ENCODE measurements around the gene ZHX3.

The ZHX3 gene

DNA sequence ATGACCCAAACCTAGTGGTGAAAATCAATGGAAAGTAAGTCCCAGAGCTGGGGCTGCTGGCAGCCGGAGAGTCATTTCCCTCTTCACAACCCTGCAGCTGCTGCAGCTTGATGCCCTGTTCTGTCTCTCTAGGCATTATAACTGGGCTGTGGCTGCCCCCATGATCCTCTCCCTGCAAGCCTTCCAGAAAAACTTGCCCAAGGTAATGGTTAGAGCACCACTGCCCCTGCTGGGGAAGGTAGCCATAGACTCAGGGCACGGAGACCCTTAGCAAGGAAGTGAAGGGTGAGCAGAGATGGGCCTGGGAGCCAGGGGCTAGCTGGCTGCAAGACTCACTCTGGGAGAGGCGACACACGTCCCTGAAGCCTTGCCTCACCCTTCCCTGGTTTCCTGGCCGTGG lies 35.1 kb upstream of the ZHX3 start:
- no peak for DNase-seq

DNA sequence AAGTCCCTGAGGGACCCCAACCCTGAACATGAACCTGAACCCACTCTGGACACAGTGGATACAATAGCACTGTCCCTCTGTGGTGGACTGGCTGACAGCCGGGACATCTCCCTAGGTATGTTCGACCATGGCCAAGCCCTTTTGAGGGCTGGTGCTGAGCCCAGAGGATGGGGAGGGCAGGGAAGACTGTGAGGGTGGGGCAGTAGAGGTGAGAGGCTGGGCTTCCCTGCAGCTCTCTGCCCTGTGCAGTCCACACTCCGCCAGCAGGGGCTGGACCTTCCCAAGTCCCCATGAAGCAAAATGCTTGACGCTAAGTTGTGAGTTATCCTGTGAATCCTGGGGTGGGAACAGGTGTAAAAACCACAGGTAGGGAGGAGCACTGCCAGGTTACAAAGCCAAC lies 34.6 kb upstream of the ZHX3 start:
- DNase-seq, result no peak

DNA sequence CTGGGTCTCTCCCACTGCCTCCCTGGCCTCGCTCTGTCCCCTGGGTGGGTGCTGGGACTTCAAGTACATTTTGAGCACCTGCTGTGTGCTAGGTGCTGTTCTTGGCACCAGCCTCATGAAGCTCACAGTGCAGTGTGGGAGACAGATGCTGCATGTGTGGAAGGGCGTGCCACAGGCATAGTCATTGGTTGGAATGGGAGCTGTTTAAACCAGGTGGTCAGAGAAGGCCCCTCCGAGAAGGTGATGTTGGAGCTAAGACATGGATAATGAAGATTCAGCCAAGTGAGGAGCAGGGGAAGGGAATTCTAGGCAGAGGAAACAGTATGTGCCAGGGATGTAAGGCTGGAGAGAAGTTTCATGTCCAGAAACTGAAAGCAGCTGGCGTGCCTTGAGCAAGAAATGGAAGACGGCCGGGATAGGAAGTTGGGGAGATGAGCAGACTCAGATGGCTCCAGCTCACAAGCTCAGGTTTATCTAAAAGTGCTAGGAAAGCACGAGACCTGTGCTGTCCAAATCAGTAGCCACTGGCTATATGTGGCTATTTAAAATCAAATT lies 33.0 kb upstream of the ZHX3 start:
- DNase-seq, result no peak

DNA sequence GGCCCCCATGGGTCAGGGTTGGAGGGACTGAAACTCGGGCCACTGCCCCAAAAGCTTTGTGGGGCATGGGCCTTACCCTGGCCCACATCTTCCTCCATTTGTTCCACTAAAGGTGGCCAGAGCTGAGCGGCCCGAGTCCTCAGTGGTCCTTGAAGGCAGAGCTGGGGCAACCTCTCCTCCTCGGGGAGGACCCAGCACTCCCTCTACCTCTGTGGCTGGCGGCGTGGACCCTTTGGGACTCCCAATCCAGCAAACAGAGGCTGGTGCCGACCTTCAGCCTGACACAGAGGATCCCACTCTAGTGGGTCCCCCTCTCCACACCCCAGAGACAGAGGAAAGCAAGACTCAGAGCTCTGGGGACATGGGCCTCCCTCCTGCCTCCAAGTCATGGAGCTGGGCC lies 32.4 kb upstream of the ZHX3 start:
- no peak for DNase-seq

DNA sequence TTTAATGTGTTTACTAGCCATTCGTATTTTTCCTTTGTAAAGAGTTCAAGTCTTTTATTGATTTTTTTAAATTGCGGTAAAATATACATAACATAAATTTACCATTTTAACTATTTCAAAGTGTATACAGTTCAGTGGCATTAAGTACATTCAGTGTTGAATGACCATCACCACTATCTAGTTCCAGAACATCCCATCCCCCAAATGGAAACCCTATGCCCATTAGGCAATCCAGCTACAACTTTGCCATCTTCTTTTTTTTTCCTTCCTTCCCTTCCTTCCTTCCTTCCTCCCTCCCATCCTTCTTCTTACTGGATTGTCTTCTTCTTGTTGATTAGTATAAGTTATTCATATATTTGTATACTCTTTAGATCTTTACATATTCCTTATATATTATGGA lies 31.7 kb upstream of the ZHX3 start:
- no peak for DNase-seq

DNA sequence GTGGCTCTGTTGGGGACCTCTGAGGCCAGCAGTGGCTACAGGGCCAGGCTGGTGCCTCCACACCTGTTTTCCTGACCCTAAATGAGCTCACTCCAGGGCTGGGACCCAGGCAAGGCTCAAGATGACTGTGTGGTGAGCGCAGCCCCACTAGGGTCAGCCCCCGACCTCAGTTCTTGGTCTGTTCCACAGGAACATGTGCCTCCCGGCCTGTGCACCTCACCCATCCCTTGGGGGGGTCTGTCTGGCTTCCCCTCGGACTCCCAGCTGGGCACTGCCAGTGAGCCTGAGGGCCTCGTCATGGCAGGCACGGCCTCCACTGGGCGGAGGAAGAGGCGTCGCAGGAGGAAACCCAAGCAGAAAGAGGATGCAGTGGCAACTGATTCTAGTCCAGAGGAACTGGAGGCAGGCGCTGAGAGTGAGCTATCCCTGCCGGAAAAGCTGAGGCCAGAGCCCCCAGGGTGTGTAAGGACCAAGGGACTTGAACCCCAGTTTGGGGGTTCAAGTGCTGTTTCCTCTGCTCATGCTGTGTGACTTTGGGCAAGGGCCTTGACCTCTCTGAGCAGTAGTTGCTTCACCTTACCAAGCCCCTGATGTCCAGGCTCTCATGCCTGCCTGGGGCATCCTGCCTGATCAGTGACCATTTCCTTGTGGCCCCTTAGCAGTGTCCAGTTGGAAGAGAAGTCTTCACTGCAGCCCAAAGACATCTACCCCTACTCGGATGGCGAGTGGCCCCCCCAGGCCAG lies 31.1 kb upstream of the ZHX3 start:
- DNase-seq, result no peak

DNA sequence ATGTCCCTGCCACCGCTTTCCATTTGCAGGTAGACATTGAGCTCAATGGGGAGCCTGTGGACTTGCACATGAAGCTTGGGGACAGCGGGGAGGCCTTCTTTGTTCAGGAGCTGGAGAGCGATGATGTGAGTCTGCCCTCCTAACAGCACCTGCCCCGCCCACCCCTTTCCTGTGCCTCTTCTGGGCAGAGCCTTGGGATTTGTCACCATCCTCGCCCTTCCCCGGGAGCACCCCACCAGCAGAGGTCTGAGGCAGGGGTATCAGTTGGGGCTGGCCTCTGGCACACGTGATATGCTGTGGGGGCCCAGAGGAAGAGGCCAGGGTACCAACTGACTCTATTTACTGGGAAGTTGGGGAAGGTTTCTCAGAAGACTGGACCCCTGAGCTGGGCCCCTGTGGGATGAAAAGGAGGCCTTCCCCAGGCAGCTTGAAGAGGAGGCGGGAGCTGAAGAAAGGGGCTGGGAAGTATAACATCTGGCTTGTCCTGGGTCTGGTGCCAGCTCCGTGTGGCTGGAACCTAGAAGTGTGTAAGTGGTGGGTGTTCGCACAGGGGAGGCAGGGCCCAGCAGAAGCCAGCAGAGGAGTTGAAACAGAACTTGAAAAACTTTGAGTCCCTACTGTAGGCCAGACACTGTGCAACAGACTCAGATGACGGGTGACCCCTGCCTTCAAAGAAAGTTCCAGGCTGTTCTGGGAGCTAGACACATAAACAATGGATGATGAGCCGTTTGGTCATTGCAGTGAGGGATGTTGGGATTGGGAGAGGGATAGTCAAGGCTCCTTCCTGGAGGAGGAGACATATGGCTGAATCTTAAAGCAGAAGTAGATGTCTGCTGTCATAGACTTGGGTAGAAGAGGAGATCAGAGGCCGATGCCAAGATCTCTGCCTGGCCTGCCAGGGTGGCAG lies 30.2 kb upstream of the ZHX3 start:
- DNase-seq, result no peak

DNA sequence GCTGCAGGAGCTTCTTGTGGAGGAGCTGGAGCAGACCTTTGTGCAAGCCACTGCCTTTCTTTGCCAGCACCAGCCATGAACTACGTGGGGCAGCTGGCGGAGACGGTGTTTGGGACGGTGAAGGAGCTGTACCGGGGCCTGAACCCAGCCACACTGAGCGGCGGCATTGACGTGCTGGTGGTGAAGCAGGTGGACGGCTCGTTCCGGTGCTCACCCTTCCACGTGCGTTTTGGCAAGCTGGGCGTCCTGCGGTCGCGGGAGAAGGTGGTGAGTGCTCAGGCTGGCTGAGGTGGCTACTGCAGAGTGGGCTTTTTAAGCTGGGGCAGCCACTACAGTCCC lies 28.2 kb upstream of the ZHX3 start:
- DNase-seq, result no peak

DNA sequence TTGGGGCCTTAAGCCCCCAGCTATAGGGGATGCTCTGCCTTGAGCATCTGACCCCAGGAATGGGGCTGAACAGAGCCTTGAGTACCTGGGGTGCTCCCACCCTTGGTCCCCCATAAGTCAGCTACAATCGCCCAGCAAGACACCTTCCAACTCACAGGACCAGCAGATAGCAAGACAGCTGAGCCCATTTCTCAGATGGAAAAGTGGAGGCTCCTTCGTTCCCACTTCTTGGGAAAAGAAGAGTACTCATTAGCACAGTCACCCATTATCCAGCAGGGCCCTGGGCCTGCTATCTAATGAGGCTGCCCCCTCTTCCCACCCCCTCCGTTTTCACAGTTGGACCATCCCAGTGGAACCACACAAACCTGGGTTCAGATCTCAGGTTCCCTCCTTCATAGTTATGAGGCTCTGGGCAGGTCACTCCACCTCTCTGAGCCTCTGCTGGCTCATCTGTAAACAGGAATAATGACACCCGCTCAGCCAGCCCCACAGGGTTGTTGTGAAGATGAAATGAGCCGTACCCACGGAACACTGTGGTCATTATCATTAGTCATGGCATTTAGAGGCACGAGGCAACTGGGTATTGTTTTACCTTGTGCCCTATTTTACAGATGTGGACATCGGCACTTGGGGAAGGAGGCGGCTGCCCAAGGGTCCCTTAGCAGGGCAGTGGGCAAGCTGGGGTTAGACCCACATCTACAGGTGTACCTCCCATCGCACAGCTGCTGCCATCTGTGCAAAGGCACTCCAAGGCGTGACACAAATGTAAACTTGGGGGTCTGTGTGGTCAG lies 27.6 kb upstream of the ZHX3 start:
- no peak for DNase-seq

DNA sequence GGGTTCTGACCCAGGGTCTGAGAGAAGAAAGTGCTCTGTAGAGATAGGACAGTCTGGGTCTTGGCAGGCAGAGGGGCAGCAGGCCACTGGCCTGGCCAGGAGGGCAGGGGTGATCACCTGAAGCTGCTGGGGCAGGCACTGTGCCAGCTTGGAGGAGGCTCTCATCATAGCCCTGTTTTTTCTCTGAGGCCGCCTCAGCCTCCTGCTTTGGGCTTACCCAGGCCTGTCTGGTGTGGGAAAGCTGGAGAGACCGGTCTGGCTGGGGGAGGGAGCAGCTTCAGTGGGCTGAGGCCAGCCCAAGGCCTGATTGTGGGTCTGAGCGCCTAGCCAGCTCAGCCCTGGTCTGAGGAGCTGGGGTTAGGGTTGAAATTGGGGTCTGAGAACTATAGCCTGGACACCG lies 26.9 kb upstream of the ZHX3 start:
- DNase-seq, result no peak

DNA sequence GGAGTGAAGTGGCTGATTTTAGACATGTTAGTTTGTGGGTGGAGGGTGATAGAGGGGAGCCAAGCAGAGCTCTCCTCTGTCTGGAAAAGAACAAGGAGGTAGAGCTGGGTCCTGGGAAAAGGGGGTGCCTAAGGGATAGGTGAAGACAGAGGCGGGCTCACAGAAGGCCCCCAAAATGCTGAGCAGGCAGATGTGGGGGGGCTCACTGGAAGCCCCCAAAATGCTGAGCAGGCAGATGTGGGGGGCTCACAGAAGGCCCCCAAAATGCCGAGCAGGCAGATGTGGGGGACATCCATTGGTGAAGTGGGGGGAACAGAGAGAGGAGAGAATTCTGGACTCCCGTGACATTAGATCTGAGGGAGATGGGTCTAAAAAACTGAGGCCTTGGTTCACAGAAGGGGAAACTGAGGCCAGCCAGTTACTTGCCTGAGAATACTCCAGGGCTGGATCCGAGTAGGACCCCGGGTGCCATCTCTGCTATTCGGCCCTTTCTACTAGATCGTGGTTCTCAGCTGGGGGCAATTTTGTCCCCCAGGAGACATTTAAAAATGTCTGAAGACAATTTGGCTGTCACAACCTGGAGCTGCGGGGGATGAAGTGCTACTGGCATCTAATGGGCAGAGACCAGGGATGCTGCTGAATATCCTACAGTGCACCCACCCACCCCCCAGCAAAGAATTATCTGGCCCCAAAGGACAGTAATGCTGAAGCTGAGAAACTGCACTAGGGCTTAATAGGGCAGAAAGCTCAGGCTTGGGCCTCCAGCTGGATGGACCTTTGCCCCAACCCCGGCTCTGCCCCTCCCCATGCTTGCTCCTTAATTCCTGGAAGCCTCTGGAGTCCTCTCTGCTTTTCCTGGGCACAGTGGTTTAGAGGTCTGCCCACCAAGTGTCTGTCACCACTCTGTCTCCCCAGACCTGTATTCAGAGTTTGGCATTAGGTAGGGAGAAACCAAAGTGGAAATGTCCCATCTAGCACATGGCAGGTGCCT lies 25.2 kb upstream of the ZHX3 start:
- DNase-seq, result no peak

DNA sequence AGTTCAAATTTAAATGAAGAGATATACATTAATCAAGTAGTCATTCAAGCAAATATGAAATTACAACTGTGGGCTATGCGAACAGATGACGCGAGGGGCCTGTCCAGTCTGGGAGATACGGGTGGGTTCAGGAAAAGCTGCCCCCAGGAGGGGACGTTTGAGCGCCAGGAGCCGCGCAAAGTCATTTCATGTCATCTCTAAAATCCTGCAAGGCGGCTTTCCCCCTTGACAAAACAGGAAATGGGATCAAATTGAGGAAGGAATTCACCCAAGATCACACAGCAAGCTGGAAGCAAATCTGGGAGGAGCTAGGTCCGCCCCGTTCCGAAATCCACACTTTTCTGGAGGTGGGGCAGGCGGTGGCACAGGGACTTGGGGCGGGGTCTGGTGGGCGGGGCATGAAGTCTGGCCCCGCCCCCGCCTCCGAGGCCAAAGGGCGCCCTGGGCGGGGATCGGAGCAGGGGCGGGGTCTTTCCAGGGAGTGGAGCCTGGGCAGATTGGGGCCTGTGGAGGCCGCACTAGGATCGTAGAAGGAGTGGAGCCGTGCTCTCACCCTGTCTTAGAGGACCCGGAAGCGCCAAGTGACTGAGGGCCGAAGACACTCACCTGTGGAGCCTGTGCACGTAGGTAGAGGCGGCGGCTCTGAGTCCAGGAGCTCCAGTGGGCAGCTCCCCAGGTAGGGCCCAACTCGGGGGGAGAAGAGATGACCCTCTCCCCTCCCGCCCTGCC lies 23.0 kb upstream of the ZHX3 start, which contains the start of gene LPIN3:
TSS of gene LPIN3 (plus strand) at position 495 of the 729 bp plus-strand sequence. CDS start 4,983 bp downstream, outside the sequence.
- peak; percentile 50 for DNase-seq

DNA sequence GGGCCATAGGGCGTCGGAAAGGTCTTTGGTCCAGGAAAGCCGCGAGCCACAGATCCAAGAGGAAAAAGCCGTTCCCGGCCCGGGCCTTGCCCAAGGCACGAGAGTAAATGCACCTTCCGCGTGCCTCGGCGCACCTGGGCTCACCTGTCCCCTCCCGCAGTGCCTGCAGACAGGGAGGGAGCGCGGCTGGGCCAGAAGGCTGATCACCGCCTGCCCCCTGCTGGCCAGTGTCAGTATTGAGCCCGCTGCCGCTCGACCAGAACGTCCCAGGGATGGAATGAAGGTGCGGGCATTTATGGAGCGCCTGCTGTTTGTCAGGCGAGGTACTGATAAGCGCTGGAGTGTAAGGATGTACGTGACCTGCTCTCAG lies 22.4 kb upstream of the ZHX3 start:
- peak; percentile 77 for DNase-seq

DNA sequence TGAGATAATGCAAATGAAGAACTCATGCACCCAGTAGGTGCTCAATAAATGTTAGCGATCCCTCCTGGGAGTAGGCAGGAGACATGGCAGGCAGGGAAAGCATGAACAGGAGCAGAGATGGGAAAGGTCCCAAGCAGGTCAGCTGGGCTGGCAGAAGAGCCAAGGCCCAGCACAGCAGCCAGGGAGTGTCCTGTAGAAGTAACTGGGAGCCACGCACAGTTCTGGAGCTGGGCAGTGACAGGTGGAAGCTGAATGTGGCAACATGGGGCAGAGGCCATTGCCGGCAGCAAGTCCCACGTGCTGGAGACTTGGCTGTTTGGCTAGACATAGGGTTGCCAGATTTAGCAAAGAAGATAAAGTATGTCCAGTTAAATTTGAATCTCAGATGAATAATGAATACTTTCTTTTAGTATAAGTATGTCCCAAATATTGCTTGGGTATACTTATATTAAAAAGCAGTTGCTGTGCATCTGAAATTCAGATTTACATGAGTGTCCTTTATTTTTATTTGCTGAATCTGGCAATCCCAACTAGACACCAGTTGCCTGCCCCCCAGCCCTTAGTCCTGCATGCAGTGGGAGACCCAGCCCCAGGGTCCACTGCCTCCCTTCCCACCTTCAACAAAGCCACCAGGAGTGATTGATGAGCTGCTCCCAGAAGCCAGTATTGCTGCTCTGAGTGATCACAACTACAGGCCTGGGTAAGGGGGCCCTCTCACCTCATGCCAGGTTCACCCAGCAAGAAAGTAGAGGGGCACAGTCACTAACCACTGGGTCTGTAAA lies 19.4 kb upstream of the ZHX3 start:
- DNase-seq, result no peak

DNA sequence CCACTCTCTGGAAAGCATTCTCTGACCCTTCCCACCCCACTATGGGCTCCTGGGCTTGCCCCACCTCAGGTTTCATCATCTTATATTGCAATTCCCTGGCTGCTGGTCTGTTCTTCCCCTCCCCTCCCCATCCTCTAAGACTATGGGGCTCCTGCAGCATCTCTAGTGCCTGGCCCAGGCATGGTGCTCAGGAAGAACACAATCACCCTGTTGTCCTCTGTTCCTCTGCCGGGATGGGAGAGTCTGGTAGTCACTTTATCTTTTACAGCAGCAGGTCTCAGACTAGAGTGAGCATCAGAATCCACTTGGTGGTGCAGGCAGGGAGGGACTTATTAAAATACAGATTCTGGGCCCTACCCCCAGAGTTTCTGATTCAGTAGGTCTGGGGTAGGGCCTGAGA lies 18.1 kb upstream of the ZHX3 start:
- no peak for DNase-seq

DNA sequence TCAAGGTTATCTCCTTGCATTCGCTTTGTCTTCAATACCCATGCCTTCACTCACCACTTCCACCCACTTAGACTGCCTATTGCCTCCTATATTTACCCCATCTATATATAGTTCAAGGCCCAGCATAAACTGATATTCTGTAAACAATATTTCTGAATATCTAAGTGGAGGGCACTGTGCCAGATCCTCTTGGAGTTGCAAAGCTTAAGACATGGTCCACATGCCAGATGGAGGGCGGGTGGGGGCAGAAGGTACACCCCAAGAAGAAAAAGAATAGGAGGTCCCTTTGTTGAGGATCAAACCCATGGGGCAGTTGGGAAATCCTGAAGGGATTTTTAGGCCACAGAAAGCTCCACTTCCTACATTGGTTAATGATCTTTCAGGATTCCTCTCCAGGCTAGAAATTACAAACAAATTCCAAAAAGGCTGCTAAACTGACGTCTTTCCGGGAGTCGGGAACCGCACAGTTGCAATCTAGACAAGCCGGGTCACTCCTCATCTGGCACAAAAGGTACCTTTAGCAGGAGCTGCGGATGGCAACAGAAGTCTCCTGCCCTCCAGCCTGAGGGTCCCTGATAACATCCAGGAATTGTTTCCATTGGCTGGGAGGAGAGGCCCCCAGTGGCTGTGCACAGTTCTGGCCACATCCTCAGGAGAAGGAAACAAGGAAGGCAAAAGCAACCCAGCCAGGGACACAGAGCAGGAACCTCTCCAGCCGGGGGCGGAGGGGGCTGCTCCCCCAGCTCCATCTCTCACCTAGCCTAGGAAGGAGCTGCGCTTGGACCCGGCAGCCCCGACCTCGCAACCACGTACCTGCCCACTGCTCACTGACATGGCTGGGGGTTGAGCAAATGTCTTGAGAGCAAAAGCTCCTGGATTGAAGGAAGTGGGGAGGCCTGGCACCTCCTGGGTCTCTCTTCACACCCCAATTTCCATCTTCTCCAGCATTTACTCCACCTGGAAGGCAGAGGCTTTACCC lies 17.2 kb upstream of the ZHX3 start:
- DNase-seq, result no peak

DNA sequence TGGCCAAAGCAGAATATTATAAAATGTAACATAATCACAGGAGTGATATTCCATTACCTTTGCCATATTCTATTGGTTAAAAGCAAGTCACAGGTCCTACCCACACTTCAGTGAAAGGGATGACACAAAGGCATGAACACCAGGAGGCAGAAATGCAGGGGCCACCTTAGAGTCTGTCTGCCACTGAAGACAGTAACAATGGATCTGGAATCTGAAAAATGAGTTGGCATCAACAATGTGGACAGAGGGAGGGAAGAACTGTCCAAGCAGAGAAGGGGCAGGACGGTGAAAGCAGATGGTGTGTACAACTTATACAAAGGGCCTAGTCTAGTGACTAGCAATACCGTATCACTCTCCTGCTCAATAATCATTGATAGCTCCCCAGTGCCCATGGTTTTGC lies 16.5 kb upstream of the ZHX3 start:
- no peak for DNase-seq

DNA sequence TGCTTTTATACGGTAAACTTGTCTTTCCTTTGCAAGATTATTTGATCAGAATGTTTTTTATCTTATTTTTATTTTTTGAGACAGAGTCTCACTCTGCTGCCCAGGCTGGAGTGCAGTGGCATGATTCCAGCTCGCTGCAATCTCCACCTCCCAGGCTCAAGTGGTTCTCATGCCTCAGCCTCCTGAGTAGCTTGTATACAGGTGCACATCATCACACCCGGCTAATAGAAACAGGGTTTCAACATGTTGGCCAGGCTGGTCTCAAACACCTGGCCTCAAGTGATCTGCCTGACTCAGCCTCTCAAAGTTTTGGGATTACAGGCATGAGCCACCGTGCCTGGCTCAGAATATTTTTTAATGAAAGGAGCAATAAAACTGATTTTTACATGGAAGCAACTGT lies 14.2 kb upstream of the ZHX3 start:
- no peak for DNase-seq

DNA sequence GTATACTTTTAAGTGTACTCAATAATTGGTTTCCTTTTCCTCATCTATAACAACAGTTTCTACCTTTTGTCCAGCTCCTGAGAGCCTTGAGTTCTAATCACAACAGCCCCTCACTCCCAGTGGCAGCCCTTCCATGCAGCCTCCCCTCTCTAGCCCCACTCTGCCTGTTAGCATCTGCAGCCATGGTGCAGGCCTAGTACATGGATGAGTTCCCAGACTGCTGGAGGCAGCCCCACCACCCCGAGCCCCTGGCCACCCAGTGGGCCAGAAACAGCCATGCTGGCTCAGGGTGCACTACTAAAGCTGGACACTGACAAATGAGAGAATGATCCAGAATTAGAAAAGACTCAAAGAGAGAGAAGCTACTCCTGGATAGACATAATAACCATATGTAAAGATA lies 13.4 kb upstream of the ZHX3 start:
- DNase-seq, result no peak
